Stimulated activated naive CD4-positive, alpha-beta T cell treated with Interleukin-2 at 50 U/mL for 16 hours (primary cell): Measurements from ENCODE around the gene MLH3.
"Not testable (repeated sequence)": the region's sequence is repeated elsewhere in the genome, so short reads cannot be mapped to it uniquely, and the experiment has no call there.

Experiments
- DNase-seq: peaks from one replicate; lab custom pipeline; 2025; lab: John Stamatoyannopoulos, UW

Gene MLH3

GRCh38 chr14:75025876-75026275 is 25.4 kb downstream of the MLH3 start:
- DNase-seq = no peak

GRCh38 chr14:75025082-75025481 is 26.2 kb downstream of the MLH3 start:
- DNase-seq = no peak

GRCh38 chr14:75023108-75023507 is 28.2 kb downstream of the MLH3 start:
- DNase-seq = no peak

- DNase-seq = no peak
Measured at GRCh38 chr14:75022655-75023054, 28.6 kb downstream of the MLH3 start.

- no peak for DNase-seq
Measured at GRCh38 chr14:75018694-75019093, 32.6 kb downstream of the MLH3 start.

GRCh38 chr14:75016815-75017214 is 34.5 kb downstream of the MLH3 start:
- no peak for DNase-seq

GRCh38 chr14:75015496-75015895 is 35.8 kb downstream of the MLH3 start:
- DNase-seq = no peak

GRCh38 chr14:75013290-75013689 is 38.0 kb downstream of the MLH3 start:
- no peak for DNase-seq

GRCh38 chr14:75011356-75011994 is 39.8 kb downstream of the MLH3 start:
- no peak for DNase-seq

- DNase-seq = no peak
Measured at GRCh38 chr14:75010472-75011093, 40.7 kb downstream of the MLH3 start.

GRCh38 chr14:75009176-75009575 is 42.1 kb downstream of the MLH3 start:
- DNase-seq = no peak

GRCh38 chr14:75005357-75005756 is 45.9 kb downstream of the MLH3 start:
- DNase-seq = no peak

- DNase-seq = no peak
Measured at GRCh38 chr14:75003250-75004027, 47.8 kb downstream of the MLH3 start.

GRCh38 chr14:75002392-75003249 is 48.6 kb downstream of the MLH3 start, which contains the start of gene EIF2B2:
TSS of gene EIF2B2 (plus strand) at chr14:75002921. CDS start at chr14:75002991, 70 bp downstream.
- DNase-seq = peak; percentile 98

GRCh38 chr14:75001899-75002298 is 49.4 kb downstream of the MLH3 start:
- DNase-seq = no peak

- no peak for DNase-seq
Measured at GRCh38 chr14:75001261-75001660, 50.0 kb downstream of the MLH3 start.

GRCh38 chr14:74995781-74996180 is 55.5 kb downstream of the MLH3 start:
- DNase-seq = not testable (repeated sequence)

- DNase-seq = not testable (repeated sequence)
Measured at GRCh38 chr14:74994182-74994581, 57.1 kb downstream of the MLH3 start.

GRCh38 chr14:74988993-74989392 is 62.3 kb downstream of the MLH3 start:
- no peak for DNase-seq

- no peak for DNase-seq
Measured at GRCh38 chr14:74988131-74988530, 63.1 kb downstream of the MLH3 start.

GRCh38 chr14:74985806-74986205 is 65.5 kb downstream of the MLH3 start:
- no peak for DNase-seq

GRCh38 chr14:74985028-74985310 is 66.3 kb downstream of the MLH3 start:
- DNase-seq = no peak
